ENCODE results near the gene NKG7. TPM values are rescaled to one million over a fixed set of nuclear protein-coding genes. Genes with fewer than 3 reads are reported as not detected.
"Not testable (repeated sequence)": the region's sequence is repeated elsewhere in the genome, so short reads cannot be mapped to it uniquely, and the experiment has no call there.

The NKG7 gene
- total and polyA plus RNA-seq, 5 donors from 2014 or later, result 1.8 to 12.2 (median 3.1) TPM

- not testable (repeated sequence) for H3K4me3 Mint-ChIP-seq; H3K36me3 Mint-ChIP-seq; H3K4me3 ChIP-seq (ENCODE audit: low read depth, low read length); H3K27ac Mint-ChIP-seq; H3K9me3 ChIP-seq (ENCODE audit: control insufficient read depth in 2 of 2, low read length in 2 of 2); DNase-seq; H3K4me1 ChIP-seq (ENCODE audit: control insufficient read depth, insufficient read depth, low read length, poor library complexity, severe bottlenecking); H3K9me3 Mint-ChIP-seq; H3K27ac ChIP-seq (ENCODE audit: insufficient read depth, low read length, poor library complexity, severe bottlenecking); H3K27me3 ChIP-seq (ENCODE audit: control insufficient read depth, insufficient read depth, low read length); ATAC-seq (ENCODE audit: low read depth in 2 of 2); H3K36me3 ChIP-seq (ENCODE audit: control insufficient read depth, insufficient read depth, low read length); H3K4me1 Mint-ChIP-seq
- peaks cover 18% of the 10 kb centered on the region for H3K27me3 Mint-ChIP-seq
Observed at GRCh38 chr19:51416422-51416821, 44.0 kb upstream of the NKG7 start.

GRCh38 chr19:51415187-51415586 is 42.7 kb upstream of the NKG7 start:
- Histone ChIP-seq H3K27ac (ENCODE audit: insufficient read depth, low read length, poor library complexity, severe bottlenecking) (no peak overlapping the region), H3K36me3 (ENCODE audit: control insufficient read depth, insufficient read depth, low read length) (no peaks in the 10 kb centered on the region), H3K27me3 (ENCODE audit: control insufficient read depth, insufficient read depth, low read length) (no peaks in the 10 kb centered on the region), H3K4me1 (ENCODE audit: control insufficient read depth, insufficient read depth, low read length, poor library complexity, severe bottlenecking) (no peaks in the 10 kb centered on the region), H3K4me3 (ENCODE audit: low read depth, low read length) (no peak overlapping the region), H3K9me3 (ENCODE audit: control insufficient read depth in 2 of 2, low read length in 2 of 2) (no peaks in the 10 kb centered on the region)
- DNase-seq (no peak), ATAC-seq (ENCODE audit: low read depth in 2 of 2) (no peak)
- Mint-ChIP-seq H3K9me3 (no peaks in the 10 kb centered on the region), H3K27me3 (peaks cover 12% of the 10 kb centered on the region), H3K4me3 (no peak overlapping the region), H3K36me3 (no peaks in the 10 kb centered on the region), H3K27ac (no peak overlapping the region), H3K4me1 (peaks cover 0 to 3% (median 0%) of the 10 kb centered on the region in 4 donors)

GRCh38 chr19:51410950-51411748 is 38.7 kb upstream of the NKG7 start:
- Histone ChIP-seq H3K9me3 (ENCODE audit: control insufficient read depth in 2 of 2, low read length in 2 of 2) (no peaks in the 10 kb centered on the region), H3K27ac (ENCODE audit: insufficient read depth, low read length, poor library complexity, severe bottlenecking) (no peak overlapping the region), H3K4me1 (ENCODE audit: control insufficient read depth, insufficient read depth, low read length, poor library complexity, severe bottlenecking) (no peaks in the 10 kb centered on the region), H3K4me3 (ENCODE audit: low read depth, low read length) (no peak overlapping the region), H3K36me3 (ENCODE audit: control insufficient read depth, insufficient read depth, low read length) (no peaks in the 10 kb centered on the region), H3K27me3 (ENCODE audit: control insufficient read depth, insufficient read depth, low read length) (no peaks in the 10 kb centered on the region)
- no peak for DNase-seq
- peaks cover 0 to 1% (median 0%) of the 10 kb centered on the region in 7 donors for H3K9me3 Mint-ChIP-seq
- no peak for ATAC-seq (ENCODE audit: low read depth in 2 of 2)
- no peaks in the 10 kb centered on the region for H3K36me3 Mint-ChIP-seq
- peaks cover 11% of the 10 kb centered on the region for H3K27me3 Mint-ChIP-seq
- H3K27ac Mint-ChIP-seq, result no peak overlapping the region
- peaks cover 0 to 2% (median 0%) of the 10 kb centered on the region in 4 donors for H3K4me1 Mint-ChIP-seq
- no peak overlapping the region for H3K4me3 Mint-ChIP-seq

- H3K9me3 ChIP-seq (ENCODE audit: control insufficient read depth in 2 of 2, low read length in 2 of 2), result peaks cover 0 to 5% of the 10 kb centered on the region in 2 experiments
- peaks cover 0 to 12% (median 0%) of the 10 kb centered on the region in 7 donors for H3K9me3 Mint-ChIP-seq
- no peaks in the 10 kb centered on the region for H3K27me3 ChIP-seq (ENCODE audit: control insufficient read depth, insufficient read depth, low read length)
- H3K27me3 Mint-ChIP-seq, result peaks cover 5% of the 10 kb centered on the region
- ATAC-seq (ENCODE audit: low read depth in 2 of 2) (peak; percentile 43 to 52), DNase-seq (peak in 1 of 3 donors; percentile 54)
- peaks cover 0 to 2% (median 0%) of the 10 kb centered on the region in 4 donors for H3K4me1 Mint-ChIP-seq
- H3K4me3 Mint-ChIP-seq, result no peak overlapping the region
- H3K36me3 Mint-ChIP-seq, result no peaks in the 10 kb centered on the region
- H3K4me1 ChIP-seq (ENCODE audit: control insufficient read depth, insufficient read depth, low read length, poor library complexity, severe bottlenecking), result no peaks in the 10 kb centered on the region
- no peak overlapping the region for H3K4me3 ChIP-seq (ENCODE audit: low read depth, low read length)
- no peaks in the 10 kb centered on the region for H3K36me3 ChIP-seq (ENCODE audit: control insufficient read depth, insufficient read depth, low read length)
- H3K27ac Mint-ChIP-seq, result no peak overlapping the region
- H3K27ac ChIP-seq (ENCODE audit: insufficient read depth, low read length, poor library complexity, severe bottlenecking), result no peak overlapping the region
Observed at GRCh38 chr19:51407511-51408131, 35.2 kb upstream of the NKG7 start.

GRCh38 chr19:51402117-51402516 is 29.7 kb upstream of the NKG7 start:
- Histone ChIP-seq H3K27ac (ENCODE audit: insufficient read depth, low read length, poor library complexity, severe bottlenecking) (no peak overlapping the region), H3K36me3 (ENCODE audit: control insufficient read depth, insufficient read depth, low read length) (no peaks in the 10 kb centered on the region), H3K27me3 (ENCODE audit: control insufficient read depth, insufficient read depth, low read length) (no peaks in the 10 kb centered on the region), H3K4me3 (ENCODE audit: low read depth, low read length) (no peak overlapping the region), H3K9me3 (ENCODE audit: control insufficient read depth in 2 of 2, low read length in 2 of 2) (peaks cover 7 to 15% of the 10 kb centered on the region in 2 experiments), H3K4me1 (ENCODE audit: control insufficient read depth, insufficient read depth, low read length, poor library complexity, severe bottlenecking) (no peaks in the 10 kb centered on the region)
- no peak overlapping the region for H3K4me3 Mint-ChIP-seq
- DNase-seq (no peak), ATAC-seq (ENCODE audit: low read depth in 2 of 2) (no peak)
- no peak overlapping the region for H3K27ac Mint-ChIP-seq
- peaks cover 0 to 10% (median 4%) of the 10 kb centered on the region in 4 donors for H3K4me1 Mint-ChIP-seq
- peaks cover 0 to 21% (median 7%) of the 10 kb centered on the region in 7 donors for H3K9me3 Mint-ChIP-seq
- H3K27me3 Mint-ChIP-seq, result no peaks in the 10 kb centered on the region
- no peaks in the 10 kb centered on the region for H3K36me3 Mint-ChIP-seq

GRCh38 chr19:51399936-51400335 is 27.5 kb upstream of the NKG7 start:
- H3K4me3 Mint-ChIP-seq; H3K4me1 ChIP-seq (ENCODE audit: control insufficient read depth, insufficient read depth, low read length, poor library complexity, severe bottlenecking); H3K27ac ChIP-seq (ENCODE audit: insufficient read depth, low read length, poor library complexity, severe bottlenecking); ATAC-seq (ENCODE audit: low read depth in 2 of 2); H3K4me3 ChIP-seq (ENCODE audit: low read depth, low read length); DNase-seq; H3K36me3 Mint-ChIP-seq; H3K36me3 ChIP-seq (ENCODE audit: control insufficient read depth, insufficient read depth, low read length); H3K27me3 ChIP-seq (ENCODE audit: control insufficient read depth, insufficient read depth, low read length); H3K27me3 Mint-ChIP-seq; H3K27ac Mint-ChIP-seq: not testable (repeated sequence)
- peaks cover under 1 to 13% (median 4%) of the 10 kb centered on the region in 4 donors for H3K4me1 Mint-ChIP-seq
- H3K9me3 ChIP-seq (ENCODE audit: control insufficient read depth in 2 of 2, low read length in 2 of 2), result peaks cover 7 to 15% of the 10 kb centered on the region in 2 experiments
- peaks cover 0 to 21% (median 7%) of the 10 kb centered on the region in 7 donors for H3K9me3 Mint-ChIP-seq

GRCh38 chr19:51399231-51399630 is 26.8 kb upstream of the NKG7 start:
- no peak overlapping the region for H3K4me3 ChIP-seq (ENCODE audit: low read depth, low read length)
- H3K27ac ChIP-seq (ENCODE audit: insufficient read depth, low read length, poor library complexity, severe bottlenecking), result no peak overlapping the region
- H3K27me3 ChIP-seq (ENCODE audit: control insufficient read depth, insufficient read depth, low read length), result no peaks in the 10 kb centered on the region
- Mint-ChIP-seq H3K27me3 (no peaks in the 10 kb centered on the region), H3K9me3 (peaks cover 0 to 21% (median 7%) of the 10 kb centered on the region in 7 donors), H3K4me3 (no peak overlapping the region), H3K4me1 (peaks cover 6 to 20% (median 7%) of the 10 kb centered on the region in 4 donors), H3K27ac (no peak overlapping the region), H3K36me3 (no peaks in the 10 kb centered on the region)
- peaks cover 7% of the 10 kb centered on the region for H3K4me1 ChIP-seq (ENCODE audit: control insufficient read depth, insufficient read depth, low read length, poor library complexity, severe bottlenecking)
- ATAC-seq (ENCODE audit: low read depth in 2 of 2) (no peak), DNase-seq (no peak)
- H3K9me3 ChIP-seq (ENCODE audit: control insufficient read depth in 2 of 2, low read length in 2 of 2), result peaks cover 7 to 15% of the 10 kb centered on the region in 2 experiments
- H3K36me3 ChIP-seq (ENCODE audit: control insufficient read depth, insufficient read depth, low read length), result no peaks in the 10 kb centered on the region
